HTERT RPE-1 (cell line): ENCODE data around the gene UBR3.

Experiments used
- in situ Hi-C: fragments of 300-500 bp; cut with MboI; formaldehyde crosslinking; loops from 4 replicates; pipeline ENCODE4 v1.14.3; 2020; ENCODE audit warnings: low sequenced_read_pairs

UBR3 gene

GRCh38 chr2:169994752-169995151 is 167.5 kb downstream of the UBR3 start:
- in situ Hi-C loops = no loop called here

GRCh38 chr2:169997140-169997887 is 170.1 kb downstream of the UBR3 start:
- in situ Hi-C loops = no loop called here

GRCh38 chr2:169999054-169999453 is 171.8 kb downstream of the UBR3 start:
- in situ Hi-C loops = no loop called here

GRCh38 chr2:170002096-170002495 is 174.8 kb downstream of the UBR3 start:
- in situ Hi-C loops = no loop called here

GRCh38 chr2:170005702-170006101 is 178.4 kb downstream of the UBR3 start:
- in situ Hi-C loops = no loop called here

GRCh38 chr2:170006587-170007325 is 179.5 kb downstream of the UBR3 start:
- in situ Hi-C loops = no loop called here

- in situ Hi-C loops = no loop called here
These were observed 182.0 kb downstream of the UBR3 start for GRCh38 chr2:170009209-170009608.

- in situ Hi-C loops = no loop called here
These were observed 185.5 kb downstream of the UBR3 start for GRCh38 chr2:170012773-170013172.

- in situ Hi-C loops = no loop called here
These were observed 186.7 kb downstream of the UBR3 start for GRCh38 chr2:170013802-170014551.

- in situ Hi-C loops = no loop called here
These were observed 187.5 kb downstream of the UBR3 start for GRCh38 chr2:170014769-170015168.

GRCh38 chr2:170017860-170018532 is 190.7 kb downstream of the UBR3 start:
- in situ Hi-C loops = no loop called here

GRCh38 chr2:170019060-170019805 is 192.0 kb downstream of the UBR3 start:
- in situ Hi-C loops = no loop called here

GRCh38 chr2:170020777-170021176 is 193.5 kb downstream of the UBR3 start:
- in situ Hi-C loops = no loop called here

GRCh38 chr2:170022692-170023091 is 195.4 kb downstream of the UBR3 start:
- in situ Hi-C loops = no loop called here

- in situ Hi-C loops = no loop called here
These were observed 197.5 kb downstream of the UBR3 start for GRCh38 chr2:170024721-170025120.

- in situ Hi-C loops = no loop called here
These were observed 198.0 kb downstream of the UBR3 start for GRCh38 chr2:170025223-170025622.

- in situ Hi-C loops = no loop called here
These were observed 199.1 kb downstream of the UBR3 start for GRCh38 chr2:170026361-170026760.

GRCh38 chr2:170029551-170029950 is 202.3 kb downstream of the UBR3 start:
- in situ Hi-C loops = no loop called here

- in situ Hi-C loops = no loop called here
These were observed 202.8 kb downstream of the UBR3 start for GRCh38 chr2:170030040-170030439.

GRCh38 chr2:170031288-170031687 is 204.0 kb downstream of the UBR3 start:
- in situ Hi-C loops = no loop called here
